ENCODE results near the gene DYNC2I2.

GRCh38 chr9:128633601-128634000 is 23.0 kb downstream of the DYNC2I2 start:
- TF ChIP-seq CTCF (conservative IDR thresholded peaks at IDR 0.05; ENCODE audit: low read depth in 2 of 2) (no peak), REST (IDR thresholded peaks at IDR 0.05; ENCODE audit: unreplicated experiment) (no peak), POLR2AphosphoS5 (IDR thresholded peaks at IDR 0.05; ENCODE audit: low read depth) (no peak; the same call in 1 of the 2 replicates)
